GM23248 (cell line): ENCODE measurements around the gene TXNRD2. TPM values are rescaled to one million over a fixed set of nuclear protein-coding genes. Genes with fewer than 3 reads are reported as not detected.

Experiments
- DNase-seq: peaks from one replicate; pipeline ENCODE4 v3.0.0-alpha.2; 2015
- H2AFZ ChIP-seq: fragments of 200-600 bp; sonication (generic); 2 replicates; pipeline ENCODE4 v1.6.1; 2016; ENCODE audit warnings: antibody characterized with exemption
- H3F3A ChIP-seq: fragments of 200-600 bp; sonication (generic); 2 replicates; pipeline ENCODE4 v1.6.1; 2016; ENCODE audit warnings: mild to moderate bottlenecking, antibody characterized with exemption, mixed run types; ENCODE audit not compliant: insufficient read depth
- H3K27ac ChIP-seq: fragments of 200-600 bp; sonication (generic); 2 replicates; pipeline ENCODE4 v1.5.1; 2016; ENCODE audit warnings: mild to moderate bottlenecking
- H3K27me3 ChIP-seq: fragments of 200-600 bp; sonication (generic); replicated peaks from 2 replicates; pipeline ENCODE4 v1.6.1; 2016; ENCODE audit warnings: mild to moderate bottlenecking; ENCODE audit not compliant: insufficient read depth
- H3K36me3 ChIP-seq: fragments of 200-600 bp; sonication (generic); 2 replicates; pipeline ENCODE4 v1.6.1; 2016; ENCODE audit warnings: low read depth, mild to moderate bottlenecking
- H3K4me1 ChIP-seq: fragments of 200-600 bp; sonication (generic); 2 replicates; pipeline ENCODE4 v1.6.1; 2016; ENCODE audit warnings: mild to moderate bottlenecking; ENCODE audit not compliant: insufficient read depth
- H3K4me2 ChIP-seq: fragments of 200-600 bp; sonication (generic); one replicate; pipeline ENCODE4 v1.6.1; 2016; ENCODE audit warnings: mild to moderate bottlenecking; ENCODE audit not compliant: unreplicated experiment
- H3K4me3 ChIP-seq: fragments of 200-600 bp; sonication (generic); 2 replicates; pipeline ENCODE4 v1.5.1; 2016; ENCODE audit warnings: mild to moderate bottlenecking
- H3K79me2 ChIP-seq: fragments of 200-600 bp; sonication (generic); 2 replicates; pipeline ENCODE4 v1.6.1; 2016; ENCODE audit warnings: mild to moderate bottlenecking; ENCODE audit not compliant: insufficient read depth
- H3K9ac ChIP-seq: fragments of 200-600 bp; sonication (generic); 2 replicates; pipeline ENCODE4 v1.6.1; 2016; ENCODE audit warnings: mild to moderate bottlenecking
- H3K9me2 ChIP-seq: fragments of 200-600 bp; sonication (generic); 2 replicates; pipeline ENCODE4 v1.6.1; 2016; ENCODE audit warnings: mixed run types, mild to moderate bottlenecking, moderate library complexity; ENCODE audit not compliant: insufficient read depth
- H3K9me3 ChIP-seq: fragments of 200-600 bp; sonication (generic); one replicate; pipeline ENCODE4 v1.6.1; 2017; ENCODE audit warnings: low read depth
- H4K20me1 ChIP-seq: fragments of 200-600 bp; sonication (generic); 2 replicates; pipeline ENCODE4 v1.6.0; 2016; ENCODE audit not compliant: insufficient read depth
- EZH2 ChIP-seq: fragments of 200-600 bp; sonication (generic); IDR thresholded peaks from 2 replicates; pipeline ENCODE4 v1.6.1; 2018; ENCODE audit warnings: antibody characterized with exemption, mild to moderate bottlenecking; ENCODE audit not compliant: insufficient read depth, poor library complexity, severe bottlenecking
- EZH2phosphoT487 ChIP-seq: fragments of 200-600 bp; sonication (generic); IDR thresholded peaks from 2 replicates; pipeline ENCODE4 v1.6.1; 2018; ENCODE audit warnings: antibody characterized with exemption, moderate library complexity, mild to moderate bottlenecking, low read depth; ENCODE audit not compliant: insufficient read depth
- WGBS, 2 experiments: methylation state at CpG; one replicate each; pipeline ENCODE4 v1.1.6; 2015 to 2017; ENCODE audit warnings: low lambda C conversion rate in 2 of 2, low coverage in 1 of 2; ENCODE audit errors: missing lambda C conversion rate in 2 of 2; 5-methylcytosine and 5-hydroxymethylcytosine counted together
- in situ Hi-C: fragments of 300-500 bp; cut with MboI; formaldehyde crosslinking; loops from 2 replicates; pipeline ENCODE4 v1.15.0; 2020
- polyA plus RNA-seq: library from polyadenylated mRNA; unstranded; fragments of >200 nt; fragmentation: Nextera tagmentation; extraction: Ambion mirVana; gene quantifications from 2 replicates; pipeline ENCODE4 v1.2.1, GENCODE V29; 2016
- total RNA-seq: library from RNA; depleted of rRNA; stranded (reverse); fragments of >200 nt; shearing (Covaris generic); gene quantifications from 2 replicates; pipeline ENCODE4 v1.2.3, GENCODE V29; 2014

The TXNRD2 gene
- total and polyA plus RNA-seq, 2 experiments from 2014 or later: 20.1 to 24.8 TPM

DNA sequence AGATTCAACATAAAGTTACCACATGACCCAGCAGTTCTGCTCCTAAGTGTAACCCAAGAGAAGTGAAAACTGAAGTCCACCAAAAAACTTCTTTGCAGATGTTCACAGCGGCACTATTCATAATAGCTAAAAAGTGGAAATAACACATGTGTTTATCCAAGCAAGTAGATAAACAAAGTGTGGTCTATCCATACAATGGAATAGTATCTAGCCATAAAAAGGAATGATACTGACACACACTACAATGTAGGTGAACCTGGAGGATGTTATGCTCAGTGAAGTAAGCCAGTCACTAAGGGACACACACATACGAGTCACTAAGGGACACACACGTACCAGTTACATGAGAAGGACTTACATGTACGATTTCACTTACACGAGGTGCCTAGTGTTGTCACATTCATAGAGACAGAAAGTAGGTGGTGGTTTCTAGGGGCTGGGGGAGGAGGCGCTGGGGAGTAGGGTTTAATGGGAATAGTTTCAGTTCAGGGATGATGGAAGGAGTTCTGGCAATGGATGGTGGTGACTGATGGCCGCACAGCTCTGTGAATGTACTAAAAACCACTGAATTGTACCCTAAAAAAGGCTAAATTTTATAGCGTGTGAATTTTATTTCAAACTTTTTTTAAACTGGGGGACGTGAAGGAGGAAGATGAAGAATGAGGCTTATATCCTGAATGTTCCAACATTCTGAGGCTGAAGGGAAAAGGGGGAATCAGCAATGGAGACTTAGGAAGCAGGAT, 27.2 kb downstream of the TXNRD2 start:
- Histone ChIP-seq H3K4me1 (no peaks in the 10 kb centered on the region), H3K4me2 (no peak overlapping the region), H3K9me3 (no peaks in the 10 kb centered on the region), H3K27me3 (no peaks in the 10 kb centered on the region), H3K9ac (no peak overlapping the region), H2AFZ (no peak overlapping the region), H3K4me3 (no peak overlapping the region), H3K79me2 (no peaks in the 10 kb centered on the region), H3K36me3 (0 out of 2 replicates have a peak, but pooled peaks cover 7% of the 10 kb centered on the region), H3K27ac (no peak overlapping the region), H3F3A (no peaks in the 10 kb centered on the region), H3K9me2 (no peaks in the 10 kb centered on the region), H4K20me1 (no peaks in the 10 kb centered on the region)
- DNase-seq: no peak
- in situ Hi-C loops: no loop called here
- no peak for TF ChIP-seq EZH2
- no peak for TF ChIP-seq EZH2phosphoT487
- WGBS, 2 experiments: 91 to 92% methylated on average over 9 of the region's 9 CpGs

DNA sequence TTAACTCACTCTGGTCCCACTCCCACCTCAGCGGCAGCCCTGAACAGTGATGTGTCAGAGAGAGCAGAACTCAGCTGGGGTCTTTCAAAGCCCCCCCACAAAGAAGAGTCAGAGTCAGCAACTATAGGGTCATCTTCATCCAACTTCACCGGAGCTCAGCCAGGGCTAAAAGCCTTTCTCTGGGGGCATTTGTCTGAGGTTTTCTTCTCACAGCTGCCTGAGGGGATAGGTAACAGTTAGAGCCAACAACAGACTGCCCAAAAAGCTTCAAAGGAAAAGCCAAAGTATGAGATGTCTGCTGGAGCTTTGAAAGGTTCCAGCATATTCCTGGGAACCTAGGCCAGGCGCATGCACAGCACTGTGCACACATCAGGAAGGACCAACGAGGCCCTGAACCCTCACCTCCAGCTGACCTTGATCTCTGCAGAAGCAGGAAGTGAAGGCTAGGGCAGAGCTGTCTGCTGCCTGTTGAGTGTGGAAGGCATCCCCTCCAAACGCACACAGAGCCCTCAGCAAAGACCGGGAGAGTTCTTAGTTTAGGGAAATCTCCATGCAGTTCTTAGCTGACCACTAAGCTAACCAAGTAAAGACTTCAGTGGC, 28.2 kb downstream of the TXNRD2 start:
- no peaks in the 10 kb centered on the region for H3K4me1 ChIP-seq
- H3K4me3 ChIP-seq: no peak overlapping the region
- DNase-seq: no peak
- no peaks in the 10 kb centered on the region for H3F3A ChIP-seq
- H3K9ac ChIP-seq: no peak overlapping the region
- H3K27me3 ChIP-seq: no peaks in the 10 kb centered on the region
- in situ Hi-C loops: no loop called here
- no peak overlapping the region for H2AFZ ChIP-seq
- no peaks in the 10 kb centered on the region for H3K9me3 ChIP-seq
- H3K4me2 ChIP-seq: no peak overlapping the region
- H3K36me3 ChIP-seq: peaks cover 7% of the 10 kb centered on the region; the same call in 1 of the 2 replicates
- H4K20me1 ChIP-seq: no peaks in the 10 kb centered on the region
- H3K27ac ChIP-seq: no peak overlapping the region
- 89% methylated on average over 6 of the region's 6 CpGs for WGBS, 2 experiments
- TF ChIP-seq EZH2 (no peak), EZH2phosphoT487 (no peak)
- no peaks in the 10 kb centered on the region for H3K9me2 ChIP-seq
- no peaks in the 10 kb centered on the region for H3K79me2 ChIP-seq

DNA sequence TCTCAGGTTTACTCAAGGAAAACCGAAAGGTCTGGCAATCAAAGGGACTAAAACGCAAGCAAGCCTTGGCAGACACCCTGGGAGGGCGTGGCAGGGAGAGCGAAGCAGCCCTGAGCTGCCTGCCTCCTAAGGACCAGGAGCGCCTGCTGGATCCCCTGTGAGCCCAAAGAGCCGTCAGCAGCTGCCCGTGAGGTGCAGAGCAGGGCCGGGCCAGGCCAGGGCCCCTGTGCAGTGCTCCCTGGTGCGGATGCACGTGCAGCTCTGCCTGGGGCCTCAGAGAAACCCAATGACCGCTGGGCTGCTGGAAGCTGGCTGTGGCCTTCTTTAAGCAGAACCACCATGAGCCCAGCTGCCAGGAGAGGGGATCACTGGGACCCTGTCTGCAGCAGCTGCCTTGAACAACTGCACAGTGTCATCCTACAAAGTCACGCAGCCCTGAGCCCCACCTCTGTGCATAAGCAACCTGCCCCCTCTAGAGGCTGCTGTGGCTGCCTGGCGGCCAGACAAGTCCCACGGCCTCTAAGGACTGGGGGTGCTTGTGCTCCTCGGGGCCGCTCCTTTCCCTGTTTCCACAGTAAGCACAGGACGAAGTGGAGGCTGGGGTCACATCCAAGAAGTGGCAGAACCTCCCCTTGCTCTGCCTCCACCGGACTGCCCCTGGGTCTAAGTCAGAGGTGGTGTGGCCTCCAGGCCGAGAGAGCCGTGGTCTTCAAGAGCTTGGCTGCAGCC, 29.2 kb downstream of the TXNRD2 start:
- Histone ChIP-seq H3K9me2 (no peaks in the 10 kb centered on the region), H3K4me2 (no peak overlapping the region), H3K27me3 (no peaks in the 10 kb centered on the region), H2AFZ (no peak overlapping the region), H3K9me3 (no peaks in the 10 kb centered on the region), H3K79me2 (no peaks in the 10 kb centered on the region), H3K36me3 (peaks cover 7% of the 10 kb centered on the region; the same call in 1 of the 2 replicates), H3F3A (no peaks in the 10 kb centered on the region), H3K4me1 (no peaks in the 10 kb centered on the region), H3K9ac (no peak overlapping the region), H3K4me3 (no peak overlapping the region), H4K20me1 (no peaks in the 10 kb centered on the region), H3K27ac (no peak overlapping the region)
- no peak for TF ChIP-seq EZH2
- no peak for TF ChIP-seq EZH2phosphoT487
- 81 to 84% methylated on average over 20 of the region's 20 CpGs for WGBS, 2 experiments
- DNase-seq: no peak
- in situ Hi-C loops: no loop called here

DNA sequence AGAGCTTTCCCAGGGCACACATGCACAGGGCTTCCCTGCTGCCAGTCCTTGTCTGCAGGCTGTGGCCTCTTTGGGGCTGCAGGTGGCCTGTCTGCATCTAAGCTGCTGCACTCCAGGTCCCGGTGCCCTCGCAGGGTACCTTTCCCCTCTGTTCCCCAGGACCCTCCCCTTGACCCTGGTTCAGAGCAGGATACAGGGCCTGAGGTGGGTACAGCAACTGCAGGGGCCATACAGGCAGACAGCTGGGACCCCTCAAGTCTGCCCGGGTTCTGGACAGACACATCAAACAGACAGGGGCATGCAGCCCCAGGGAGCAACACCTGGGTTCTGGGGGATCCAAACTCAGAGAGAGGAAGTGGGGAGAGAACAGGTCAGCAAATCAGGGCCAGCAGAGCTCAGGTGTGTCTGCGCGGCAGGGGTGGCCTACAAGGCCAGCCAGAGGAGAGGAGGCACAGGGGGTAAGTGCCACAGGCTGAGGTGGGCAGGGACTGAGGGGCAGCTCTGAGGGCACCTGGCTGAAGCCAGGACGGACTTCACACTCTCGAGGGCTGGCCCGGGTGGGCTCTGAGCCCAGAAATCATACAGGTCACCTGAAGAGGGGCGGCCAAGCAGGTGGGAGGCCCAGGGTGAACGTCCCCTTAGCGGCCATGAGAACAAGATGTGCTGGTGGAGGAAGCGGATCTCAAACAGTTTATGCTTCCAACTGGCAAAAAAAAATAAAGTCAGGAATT, 29.9 kb downstream of the TXNRD2 start:
- no peak for DNase-seq
- no peaks in the 10 kb centered on the region for H4K20me1 ChIP-seq
- H3K4me1 ChIP-seq: no peaks in the 10 kb centered on the region
- no peaks in the 10 kb centered on the region for H3K9me3 ChIP-seq
- no peak overlapping the region for H3K4me3 ChIP-seq
- no peak for TF ChIP-seq EZH2
- no peak for TF ChIP-seq EZH2phosphoT487
- no peak overlapping the region for H2AFZ ChIP-seq
- H3K36me3 ChIP-seq: peaks cover 7% of the 10 kb centered on the region; the same call in 1 of the 2 replicates
- no peak overlapping the region for H3K9ac ChIP-seq
- H3K4me2 ChIP-seq: no peak overlapping the region
- WGBS, 2 experiments: 95 to 99% methylated on average over 12 of the region's 12 CpGs
- H3F3A ChIP-seq: no peaks in the 10 kb centered on the region
- no peak overlapping the region for H3K27ac ChIP-seq
- no peaks in the 10 kb centered on the region for H3K9me2 ChIP-seq
- H3K79me2 ChIP-seq: no peaks in the 10 kb centered on the region
- H3K27me3 ChIP-seq: no peaks in the 10 kb centered on the region
- in situ Hi-C loops: no loop called here
